IMR-90 (cell line): ENCODE results near the gene AUTS2. TPM values are rescaled to one million over a fixed set of nuclear protein-coding genes. Genes with fewer than 3 reads are reported as not detected.

Experiments used
- ATAC-seq: fragments of 200-7000 bp; cut with Tn5 transposase; 2 replicates; pipeline ENCODE4 v1.9.1; 2020; ENCODE audit warnings: low read depth, mild to moderate bottlenecking, moderate library complexity
- BruUV-seq: library from RNA; stranded (reverse); fragments of 400-500 nt; replicated peaks from 2 replicates; lab custom pipeline; 2021; lab: Mats Ljungman, UMichigan
- CTCF ChIA-PET: fragments of 300-600 bp; formaldehyde crosslinking; extraction: SDS; loops from one replicate; lab custom pipeline; 2021; ENCODE audit warnings: antibody characterized with exemption; lab: Yijun Ruan, JAX
- POLR2A ChIA-PET: fragments of 300-600 bp; sonication (Branson Sonifier 250); formaldehyde crosslinking; loops from one replicate; lab custom pipeline; 2022; ENCODE audit warnings: antibody characterized with exemption; ENCODE audit not compliant: unreplicated experiment; lab: Charles Lee
- DNase-seq: peaks from one replicate; pipeline ENCODE4 v3.0.0; 2013
- H2AFZ ChIP-seq: replicated peaks from 2 replicates; pipeline ENCODE3; 2013; ENCODE audit warnings: low read length, mild to moderate bottlenecking; ENCODE audit not compliant: poor library complexity
- H2AK5ac ChIP-seq: 2 replicates; pipeline ENCODE4 v1.6.1; 2013; ENCODE audit warnings: low read depth, low read length, inconsistent platforms
- H2AK9ac ChIP-seq: replicated peaks from 2 replicates; pipeline ENCODE3; 2013; ENCODE audit warnings: mild to moderate bottlenecking, low read depth, low read length, moderate library complexity; ENCODE audit not compliant: poor library complexity
- H2BK120ac ChIP-seq: 2 replicates; pipeline ENCODE4 v1.6.1; 2013; ENCODE audit warnings: low read depth, low read length, inconsistent platforms
- H2BK15ac ChIP-seq: 3 replicates; pipeline ENCODE4 v1.6.1; 2013; ENCODE audit warnings: low read depth, low read length, inconsistent platforms
- H2BK20ac ChIP-seq: 2 replicates; pipeline ENCODE4 v1.6.1; 2013; ENCODE audit warnings: low read depth, mild to moderate bottlenecking, inconsistent platforms, low read length, moderate library complexity
- H2BK5ac ChIP-seq: 2 replicates; pipeline ENCODE4 v1.6.1; 2013; ENCODE audit warnings: mild to moderate bottlenecking, low read depth, low read length, inconsistent platforms; ENCODE audit not compliant: poor library complexity, severe bottlenecking
- H3K14ac ChIP-seq: replicated peaks from 2 replicates; pipeline ENCODE4 v1.6.1; 2013; ENCODE audit warnings: low read depth, low read length, inconsistent platforms
- H3K18ac ChIP-seq: 2 replicates; pipeline ENCODE4 v1.6.1; 2013; ENCODE audit warnings: low read depth, low read length, control low read depth
- H3K23ac ChIP-seq: 2 replicates; pipeline ENCODE4 v1.6.1; 2013; ENCODE audit warnings: low read depth, low read length, inconsistent platforms
- H3K27ac ChIP-seq: 2 replicates; pipeline ENCODE4 v1.5.1; 2013; ENCODE audit warnings: mild to moderate bottlenecking, control low read depth, low read length; ENCODE audit not compliant: insufficient read depth
- H3K27me3 ChIP-seq: 2 replicates; pipeline ENCODE4 v1.6.1; 2013; ENCODE audit warnings: low read length; ENCODE audit not compliant: control insufficient read depth, insufficient read depth
- H3K36me3 ChIP-seq: 2 replicates; pipeline ENCODE4 v1.6.1; 2013; ENCODE audit warnings: low read length, mixed read lengths; ENCODE audit not compliant: control insufficient read depth, insufficient read depth
- H3K4ac ChIP-seq: 2 replicates; pipeline ENCODE4 v1.6.1; 2013; ENCODE audit warnings: low read depth, low read length, inconsistent platforms
- H3K4me1 ChIP-seq: 2 replicates; pipeline ENCODE4 v1.6.1; 2013; ENCODE audit warnings: low read length, mixed read lengths; ENCODE audit not compliant: control insufficient read depth, insufficient read depth
- H3K4me2 ChIP-seq: 2 replicates; pipeline ENCODE4 v1.6.1; 2013; ENCODE audit warnings: low read depth, mild to moderate bottlenecking, control low read depth, low read length, moderate library complexity
- H3K4me3 ChIP-seq: 2 replicates; pipeline ENCODE4 v1.5.1; 2013; ENCODE audit warnings: low read depth, mild to moderate bottlenecking, control low read depth, low read length, moderate library complexity; ENCODE audit not compliant: insufficient read depth
- H3K56ac ChIP-seq: 2 replicates; pipeline ENCODE4 v1.6.1; 2013; ENCODE audit warnings: low read length, inconsistent platforms; ENCODE audit not compliant: insufficient read depth; ENCODE audit errors: extremely low read depth
- H3K79me1 ChIP-seq, 2 experiments: 2 replicates each; pipeline ENCODE4 v1.6.1; 2013; ENCODE audit warnings: low read length in 2 of 2, inconsistent platforms in 1 of 2, low read depth in 1 of 2
- H3K9ac ChIP-seq: 2 replicates; pipeline ENCODE4 v1.6.1; 2013; ENCODE audit warnings: low read depth, low read length, control low read depth
- H3K9me1 ChIP-seq: 2 replicates; pipeline ENCODE4 v1.6.1; 2013; ENCODE audit warnings: low read length, inconsistent platforms; ENCODE audit not compliant: insufficient read depth
- H3K9me3 ChIP-seq: 2 replicates; pipeline ENCODE4 v1.6.1; 2013; ENCODE audit warnings: low read length; ENCODE audit not compliant: control insufficient read depth, insufficient read depth
- H4K20me1 ChIP-seq: 2 replicates; pipeline ENCODE4 v1.6.1; 2013; ENCODE audit warnings: low read length, inconsistent platforms; ENCODE audit not compliant: insufficient read depth
- H4K5ac ChIP-seq: 2 replicates; pipeline ENCODE4 v1.6.1; 2013; ENCODE audit warnings: mild to moderate bottlenecking, low read depth, low read length, control low read depth
- H4K8ac ChIP-seq, 2 experiments: 2 replicates each; pipeline ENCODE4 v1.6.1; 2013; ENCODE audit warnings: low read depth in 2 of 2, low read length in 2 of 2, control low read depth in 1 of 2, inconsistent platforms in 1 of 2
- H4K91ac ChIP-seq: 2 replicates; pipeline ENCODE4 v1.6.1; 2013; ENCODE audit warnings: low read depth, low read length, inconsistent platforms; ENCODE audit not compliant: insufficient read depth
- WGBS, 2 experiments: methylation state at CpG; one replicate each; pipeline versions ENCODE4 v1.1.5 to v1.1.7; 2013; ENCODE audit warnings: missing lambda C conversion rate in 2 of 2; ENCODE audit not compliant: insufficient read length in 1 of 2; ENCODE audit errors: extremely low coverage in 2 of 2; 5-methylcytosine and 5-hydroxymethylcytosine counted together
- dilution Hi-C: fragments of 300-500 bp; cut with HindIII; formaldehyde crosslinking; loops from one replicate; pipeline ENCODE4 v1.14.3; 2018; ENCODE audit warnings: low sequenced_read_pairs; ENCODE audit not compliant: unreplicated experiment
- in situ Hi-C: fragments of 300-500 bp; cut with MboI; formaldehyde crosslinking; loops from 3 replicates; pipeline ENCODE4 v1.14.3; 2019; ENCODE audit warnings: low sequenced_read_pairs, inconsistent platforms, mixed read lengths
- intact Hi-C: fragments of 100-400 bp; cut with micrococcal nuclease; formaldehyde crosslinking; loops from 2 replicates; pipeline ENCODE4 v1.10.0; 2022
- polyA plus RNA-seq, 3 experiments: library from polyadenylated mRNA; depleted of rRNA; stranded (reverse); fragments of >200 nt; gene quantifications; 2 replicates each; pipeline ENCODE4 v1.2.3, GENCODE V29; 2012; ENCODE audit warnings: low replicate concordance in 1 of 3
- total RNA-seq: library from RNA; depleted of rRNA; stranded (reverse); fragments of >200 nt; gene quantifications from 2 replicates; pipeline ENCODE4 v1.2.3, GENCODE V29; 2012
- TF ChIP-seq, protein P1 (sequence below): fragments of 150-350 bp; IDR thresholded peaks from 2 replicates; pipeline ENCODE4 v1.6.1; 2017; ENCODE audit warnings: mild to moderate bottlenecking, antibody characterized with exemption, low read length, low read depth

AUTS2 gene
- total and polyA plus RNA-seq, 2 of the 4 experiments (the other 2 are of a cell fraction): 0.90 to 3.0 TPM

GRCh38 chr7:70595755-70596597 lies 997.7 kb downstream of the AUTS2 start:
- DNase-seq (no peak), ATAC-seq (peak; percentile 57)
- Histone ChIP-seq H3K27me3 (peaks cover 15% of the 10 kb centered on the region), H2BK5ac (no peak overlapping the region), H3K14ac (no peak overlapping the region), H3K79me1 (no peaks in the 10 kb centered on the region), H2BK20ac (no peak overlapping the region), H3K36me3 (no peaks in the 10 kb centered on the region), H3K9ac (no peak overlapping the region), H3K9me1 (no peaks in the 10 kb centered on the region), H2BK15ac (no peak overlapping the region), H4K8ac (no peak overlapping the region), H2AFZ (peak overlapping the region; percentile 56), H3K4me1 (no peaks in the 10 kb centered on the region), H2AK5ac (no peak overlapping the region), H3K23ac (no peak overlapping the region), H2BK120ac (no peak overlapping the region), H3K18ac (no peak overlapping the region), H3K4me3 (no peak overlapping the region), H3K4ac (no peak overlapping the region), H3K9me3 (no peaks in the 10 kb centered on the region), H3K56ac (no peak overlapping the region), H4K91ac (no peak overlapping the region), H2AK9ac (no peak overlapping the region), H4K5ac (no peak overlapping the region), H3K27ac (no peak overlapping the region), H4K20me1 (no peaks in the 10 kb centered on the region), H3K4me2 (no peak overlapping the region; the same call in 1 of the 2 replicates)
- ChIA-PET POLR2A (no interaction called here), CTCF (no interaction called here)
- in situ Hi-C loops (no loop called here), intact Hi-C loops (no loop called here), dilution Hi-C loops (no loop called here)
- TF ChIP-seq, protein P1, sequence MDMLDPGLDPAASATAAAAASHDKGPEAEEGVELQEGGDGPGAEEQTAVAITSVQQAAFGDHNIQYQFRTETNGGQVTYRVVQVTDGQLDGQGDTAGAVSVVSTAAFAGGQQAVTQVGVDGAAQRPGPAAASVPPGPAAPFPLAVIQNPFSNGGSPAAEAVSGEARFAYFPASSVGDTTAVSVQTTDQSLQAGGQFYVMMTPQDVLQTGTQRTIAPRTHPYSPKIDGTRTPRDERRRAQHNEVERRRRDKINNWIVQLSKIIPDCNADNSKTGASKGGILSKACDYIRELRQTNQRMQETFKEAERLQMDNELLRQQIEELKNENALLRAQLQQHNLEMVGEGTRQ: no peak
- BruUV-seq: no TSS peak
- 6% methylated on average over 33 of the region's 82 CpGs; no CpG with 5 or more reads in 1 of the 2 experiments for WGBS, 2 experiments
